HG03139 (cell line): Measurements from ENCODE around the gene CREG2.
"Not testable (repeated sequence)": the region's sequence is repeated elsewhere in the genome, so short reads cannot be mapped to it uniquely, and the experiment has no call there.

ENCODE experiments used
- ATAC-seq: cut with Tn5 transposase; IDR thresholded peaks from one replicate; pipeline ENCODE4 v1.9.1; 2021; ENCODE audit not compliant: unreplicated experiment

The CREG2 gene

DNA sequence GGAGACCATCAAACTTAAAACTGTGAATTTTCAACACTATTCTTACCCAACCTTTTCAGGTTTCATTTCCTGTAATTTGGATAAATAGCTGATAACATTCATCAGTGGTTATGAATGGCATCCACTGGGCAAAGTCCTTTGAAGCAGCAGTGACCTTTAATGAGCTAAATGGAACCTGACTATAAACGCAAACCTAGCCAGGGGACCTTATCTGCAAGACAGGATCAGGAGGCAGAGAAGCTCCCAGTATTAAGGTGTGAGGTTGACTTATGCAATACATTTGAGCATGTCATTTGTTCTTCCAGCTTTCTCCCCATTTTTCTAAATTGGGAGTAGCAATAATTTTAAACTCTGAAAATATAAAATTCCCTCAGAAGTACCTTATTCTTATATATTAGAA, 38.4 kb downstream of the CREG2 start:
- no peak for ATAC-seq

DNA sequence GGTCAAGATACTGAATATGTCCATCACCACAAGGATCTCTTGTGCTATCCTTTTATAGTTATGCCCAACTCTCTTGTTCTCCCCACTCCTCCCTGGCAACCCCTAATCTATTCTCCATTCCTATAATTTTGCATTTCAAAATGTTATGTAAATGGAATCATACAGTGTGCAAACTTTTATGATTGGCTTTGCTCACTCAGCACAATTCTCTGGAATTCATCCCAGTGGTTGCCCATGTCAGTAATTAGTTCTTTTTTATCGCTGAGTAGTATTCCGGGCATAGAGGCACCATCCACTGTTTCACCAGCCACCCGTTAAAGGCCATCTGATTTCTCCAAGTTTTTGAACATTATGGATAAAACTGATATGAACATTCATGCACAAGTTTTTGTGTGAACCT, 40.4 kb downstream of the CREG2 start:
- no peak for ATAC-seq

DNA sequence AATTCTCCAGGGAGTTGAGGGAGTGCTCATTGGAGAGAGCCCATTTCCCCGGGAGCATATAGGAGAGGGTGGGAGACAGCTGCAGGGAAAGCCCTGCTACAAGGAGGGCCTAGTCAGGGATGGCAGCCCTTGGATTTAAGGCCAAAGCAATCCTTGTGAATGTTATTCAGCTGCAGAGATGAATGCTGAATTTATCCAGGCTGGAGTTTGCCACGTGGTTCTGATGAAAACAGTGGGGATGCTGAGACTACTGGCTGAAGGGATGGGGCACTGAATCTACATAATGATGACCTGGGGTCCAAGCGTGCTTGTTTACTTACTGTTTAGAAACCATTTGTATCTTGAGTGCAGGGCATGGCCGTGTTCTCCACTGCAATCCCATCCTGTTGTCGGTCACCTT, 43.2 kb downstream of the CREG2 start:
- ATAC-seq = no peak

DNA sequence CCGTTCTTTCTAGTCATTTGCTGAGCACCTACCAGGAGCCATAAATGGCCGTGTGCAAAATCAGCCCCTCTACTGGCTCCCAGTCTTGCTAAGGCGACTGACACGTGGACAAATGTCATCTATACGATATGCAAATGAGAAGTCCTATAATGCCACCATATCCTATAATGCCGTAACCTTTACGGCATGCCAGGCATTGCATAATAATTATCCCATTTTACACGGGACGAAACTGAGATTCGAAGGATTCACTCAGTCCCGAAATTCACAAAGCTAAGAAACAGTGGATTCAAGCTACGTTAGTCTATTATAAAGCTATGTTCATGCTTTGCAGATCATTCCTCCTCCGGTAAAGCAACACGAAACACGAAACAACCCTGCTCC, 44.7 kb downstream of the CREG2 start:
- no peak for ATAC-seq

DNA sequence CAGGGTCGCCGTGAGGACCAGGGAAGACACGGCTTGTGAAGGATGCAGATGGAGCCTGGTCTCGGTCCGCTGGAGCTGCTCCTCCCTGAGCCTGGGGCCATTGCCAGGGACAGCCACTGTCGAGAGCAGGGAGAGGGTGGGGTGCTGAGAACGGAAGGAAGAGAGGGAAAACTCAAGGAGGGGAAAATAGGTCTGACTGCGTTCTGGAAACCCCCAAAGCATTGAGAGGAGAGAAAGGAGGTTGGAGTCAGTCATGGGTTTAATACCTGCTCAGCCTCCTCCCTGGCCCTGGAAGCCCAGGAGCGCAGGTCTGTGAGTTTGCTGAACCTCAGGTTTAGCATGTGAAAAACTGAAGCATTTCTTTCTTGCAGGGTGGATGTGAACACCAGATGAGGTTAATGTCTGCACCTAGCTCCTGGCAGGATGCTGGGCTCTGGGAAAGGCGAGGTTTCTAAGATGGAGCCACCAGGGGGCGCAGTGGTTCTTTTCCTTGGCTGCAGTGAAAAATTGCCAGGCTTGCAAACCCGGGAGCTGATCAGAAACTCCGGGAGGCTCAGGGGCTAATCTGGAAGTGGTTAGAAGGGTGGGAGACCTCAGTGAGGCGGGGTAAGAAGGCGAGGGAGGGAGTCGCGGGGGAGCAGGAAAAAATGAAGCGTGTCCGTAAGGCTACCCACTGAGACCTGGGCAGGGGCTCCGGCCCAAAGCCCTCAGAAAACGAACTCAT, 45.2 kb downstream of the CREG2 start:
- no peak for ATAC-seq

DNA sequence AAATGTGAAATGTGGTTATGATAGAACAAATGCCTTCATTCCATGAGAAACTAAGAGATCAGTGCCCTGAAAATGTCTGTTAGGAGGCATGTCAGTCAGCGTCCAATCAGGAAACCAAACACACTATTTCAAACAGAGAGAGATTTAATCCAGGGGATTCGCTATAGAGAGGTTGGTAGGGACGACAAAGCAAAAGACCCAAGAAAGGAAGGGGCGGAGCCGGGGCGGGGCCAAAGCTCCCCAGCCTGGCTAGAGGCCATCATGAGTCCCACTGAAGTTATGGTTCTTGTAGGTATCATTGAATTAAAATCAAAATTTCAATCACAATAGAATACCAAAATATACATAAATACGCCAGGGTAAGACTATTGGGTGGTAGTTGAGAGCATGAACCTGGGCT, 45.9 kb downstream of the CREG2 start:
- no peak for ATAC-seq

DNA sequence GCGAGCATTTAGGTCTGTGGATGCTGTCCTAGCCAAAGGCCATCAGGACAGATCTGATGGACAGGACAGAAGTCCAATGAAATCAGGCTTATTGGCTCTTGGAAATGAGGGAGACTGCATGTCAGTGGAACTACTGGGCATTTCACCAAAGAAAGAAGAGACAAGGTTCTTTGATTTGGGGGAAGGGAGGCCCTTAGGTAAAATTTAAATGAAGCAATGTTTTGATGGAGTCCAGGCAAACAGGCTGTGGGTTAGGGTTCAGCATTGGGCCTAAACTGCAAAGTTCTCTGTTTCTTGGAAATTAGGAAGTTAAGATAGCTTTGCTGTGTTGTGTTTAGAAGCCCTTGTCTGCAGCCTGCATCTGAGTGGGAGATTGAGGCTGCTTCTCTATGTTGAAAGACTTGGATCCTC, 47.2 kb downstream of the CREG2 start:
- ATAC-seq = no peak

DNA sequence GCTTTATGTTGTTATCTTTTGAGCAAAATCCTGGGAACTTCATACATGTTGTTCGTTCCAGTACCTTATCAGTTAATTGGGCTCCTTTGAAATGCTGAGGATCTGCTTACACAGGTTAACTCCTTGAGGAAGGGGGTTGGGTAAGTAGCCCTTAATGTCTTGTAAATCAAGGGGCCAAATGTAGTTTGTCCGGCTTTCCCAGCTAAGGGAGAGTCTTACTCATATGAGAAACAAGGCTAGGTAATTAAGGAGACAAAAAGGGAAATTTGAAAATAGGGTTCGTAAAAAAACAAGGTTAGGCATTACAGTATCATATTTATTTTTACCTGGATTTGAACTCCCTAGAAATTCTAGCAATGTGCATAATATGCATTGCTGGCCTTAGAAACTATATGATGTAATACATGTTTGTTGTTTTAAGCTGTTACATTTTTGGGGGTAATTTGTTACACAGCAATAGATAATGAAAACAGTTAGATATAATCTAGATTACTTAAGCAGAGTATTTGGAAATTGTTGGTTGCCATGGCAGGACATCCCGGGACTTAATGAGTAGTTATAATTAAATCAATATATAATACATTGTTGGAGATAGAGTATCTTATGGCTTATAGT, 47.9 kb downstream of the CREG2 start:
- ATAC-seq = no peak

DNA sequence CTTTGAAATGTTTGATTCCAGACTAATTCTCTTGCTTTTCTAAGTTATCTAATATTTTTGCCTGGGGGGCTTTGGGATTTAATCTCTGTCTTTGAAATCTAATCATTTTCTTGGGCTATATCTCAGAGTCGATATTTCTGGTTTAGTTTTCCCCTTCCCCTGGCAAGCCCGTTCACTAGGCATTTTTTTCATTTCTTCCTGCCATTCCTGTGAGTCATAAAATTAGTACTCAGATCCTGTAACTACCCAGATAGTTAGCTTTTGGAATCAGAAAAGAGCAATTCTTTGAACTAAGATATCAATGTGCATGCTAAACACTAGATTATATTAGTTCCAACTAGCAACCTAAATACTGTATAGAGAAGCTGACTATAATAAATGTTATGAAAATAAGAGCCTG, 49.4 kb downstream of the CREG2 start:
- no peak for ATAC-seq

DNA sequence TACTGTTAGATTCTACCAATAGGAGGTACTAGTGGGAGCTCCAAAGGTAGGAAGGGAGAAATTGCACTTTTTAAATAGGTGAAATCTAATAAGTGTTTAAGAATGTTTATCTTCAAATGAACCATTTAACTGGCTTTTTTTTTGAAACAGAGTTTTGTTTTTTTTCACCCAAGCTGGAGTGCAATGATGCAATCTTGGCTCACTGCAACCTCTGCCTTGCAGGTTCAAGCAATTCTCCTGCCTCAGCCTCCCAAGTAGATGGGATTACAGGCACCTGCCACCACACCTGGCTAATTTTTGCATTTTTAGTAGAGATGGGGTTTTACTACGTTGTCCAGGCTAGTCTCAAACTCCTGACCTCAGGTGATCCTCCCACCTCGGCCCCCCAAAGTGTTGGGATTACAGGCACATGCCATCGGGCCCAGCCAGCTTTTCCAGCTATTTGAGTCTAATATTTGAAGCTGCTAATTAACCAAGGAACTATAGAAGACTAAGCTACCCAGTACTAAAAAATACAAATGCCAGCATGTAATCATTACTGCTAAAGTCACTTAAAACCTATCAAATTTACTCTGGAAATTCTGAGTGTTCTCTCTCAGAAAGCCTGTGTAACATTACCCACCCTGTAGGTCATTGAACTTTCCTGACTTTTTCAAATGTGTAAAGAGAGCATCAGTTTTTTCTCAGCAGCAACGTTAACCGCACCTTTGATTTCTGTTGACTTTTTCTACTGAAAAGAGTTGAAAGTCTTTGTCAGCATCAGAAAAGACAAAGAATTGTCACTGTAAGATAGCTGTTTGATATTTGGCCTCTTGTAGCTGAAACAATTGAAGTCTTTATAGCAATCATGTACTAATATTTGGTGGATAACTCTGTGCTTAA, 54.2 kb downstream of the CREG2 start:
- no peak for ATAC-seq

DNA sequence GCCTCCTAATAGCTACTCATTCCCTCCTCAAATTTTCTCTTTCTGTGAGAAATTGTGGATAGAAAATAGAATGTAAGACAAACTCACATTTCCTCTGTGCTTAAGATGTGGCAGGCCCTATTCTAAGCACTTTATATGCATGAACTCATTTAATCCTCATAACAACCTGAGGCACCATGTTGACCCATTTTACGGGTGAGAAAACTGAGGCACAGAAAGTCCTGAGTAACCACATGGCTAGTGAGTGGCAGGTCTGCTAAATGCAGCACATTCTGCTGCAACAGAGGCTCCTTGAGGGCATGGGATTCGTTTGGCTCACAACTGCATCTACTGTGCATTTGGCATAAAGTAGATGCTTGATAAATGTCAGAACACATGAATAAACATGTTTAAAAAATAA, 56.1 kb downstream of the CREG2 start:
- no peak for ATAC-seq

DNA sequence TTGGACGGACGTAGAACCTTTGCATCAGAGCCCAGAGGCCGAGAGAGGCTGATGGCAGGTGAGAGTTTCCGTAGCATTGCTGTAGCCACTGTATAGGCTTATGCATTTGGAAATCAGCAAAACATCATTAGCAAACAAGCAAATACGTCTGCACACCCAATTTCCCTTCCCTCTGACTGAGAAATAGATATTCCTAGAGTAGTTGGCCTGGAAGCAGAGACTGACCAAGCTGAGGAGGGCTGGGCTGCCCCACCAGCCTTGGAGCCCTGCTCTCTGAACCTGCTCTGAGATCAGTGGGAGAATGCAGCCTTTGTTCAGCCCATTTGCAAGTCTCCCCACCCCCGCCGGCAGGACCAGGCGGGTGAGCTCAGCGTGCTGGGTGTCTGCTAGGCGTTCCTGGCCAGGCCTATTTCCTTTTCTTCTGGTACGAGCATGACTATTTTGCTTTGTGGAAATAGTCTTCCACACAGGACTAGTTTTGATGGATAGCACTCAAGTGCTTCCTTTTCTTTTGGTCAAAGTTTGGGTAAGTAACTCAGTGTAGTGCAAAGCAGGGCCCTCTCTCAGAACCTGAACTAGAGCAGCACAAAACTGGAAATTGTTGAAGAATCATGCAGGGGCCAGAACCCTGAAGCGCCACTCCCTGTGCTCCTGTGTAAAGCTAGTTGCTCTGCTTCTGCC, 56.9 kb downstream of the CREG2 start:
- no peak for ATAC-seq

DNA sequence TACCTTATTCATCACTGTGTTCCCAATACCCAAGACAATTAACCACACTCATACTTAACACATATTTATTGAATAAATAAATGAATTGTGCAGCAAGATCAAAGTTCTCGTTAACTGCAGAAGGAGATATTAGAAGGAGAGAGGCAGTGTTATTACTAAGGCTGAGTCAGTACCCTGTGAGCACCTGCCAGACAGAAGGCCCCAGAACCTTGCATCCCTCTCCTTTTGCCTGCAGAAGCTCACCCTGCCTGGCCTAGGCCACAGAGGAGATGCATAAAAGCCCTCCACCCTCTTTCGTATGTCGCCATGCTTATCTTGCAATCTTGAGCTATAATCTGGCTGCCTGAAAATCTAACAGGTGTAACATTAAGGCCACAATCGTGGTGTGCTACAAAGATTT, 58.3 kb downstream of the CREG2 start:
- no peak for ATAC-seq

DNA sequence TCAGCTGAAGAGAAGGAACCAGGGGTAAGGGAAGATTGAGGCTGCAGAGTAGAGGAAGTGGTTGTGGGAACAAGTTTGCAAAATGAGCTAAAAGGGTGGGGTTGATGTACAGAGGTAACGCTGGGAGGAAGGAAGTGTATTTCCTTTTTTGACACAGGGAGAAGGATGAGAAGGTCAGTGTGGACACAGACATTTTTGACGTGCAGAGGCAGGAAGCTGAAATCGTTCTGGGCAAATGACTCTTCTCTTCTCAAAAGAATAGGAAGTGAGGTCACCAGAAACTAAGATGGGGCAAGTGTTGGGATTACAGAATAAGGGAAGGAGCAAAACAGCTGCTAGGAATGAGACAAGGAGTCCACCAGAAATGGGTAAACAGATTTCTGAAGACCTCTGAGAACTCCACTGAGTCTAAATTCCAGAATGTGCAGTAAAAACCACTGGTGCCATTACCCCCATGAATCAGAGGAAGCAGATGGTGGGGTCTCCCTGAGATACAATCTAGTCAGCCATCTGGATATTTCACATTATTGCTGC, 58.8 kb downstream of the CREG2 start:
- ATAC-seq = peak; percentile 77

DNA sequence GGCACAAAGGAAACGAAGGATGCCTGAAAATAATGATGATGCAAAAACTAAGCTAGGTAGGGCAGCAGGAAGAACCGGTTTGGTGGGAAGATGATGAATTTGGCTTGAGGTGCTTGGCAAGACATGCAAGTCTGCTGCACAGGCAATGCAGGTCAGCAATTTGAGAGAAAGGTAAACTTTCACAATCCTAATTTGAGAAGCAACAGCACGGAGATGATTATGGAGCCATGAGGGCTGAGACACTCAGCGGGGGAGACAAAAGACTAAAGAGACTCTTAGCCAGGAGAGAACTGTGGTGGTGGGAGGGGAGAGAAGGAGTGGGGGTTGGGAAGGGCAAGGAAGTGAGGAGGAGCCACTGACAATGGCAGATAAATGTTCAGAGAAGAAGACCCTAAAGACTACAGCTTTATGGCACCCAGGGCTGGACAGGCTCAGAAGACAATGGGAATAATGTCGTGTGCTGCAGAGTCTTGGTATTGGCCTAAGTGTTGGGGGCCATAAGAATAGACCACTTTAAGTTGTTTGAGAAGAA, 59.4 kb downstream of the CREG2 start:
- peak; percentile 15 for ATAC-seq

DNA sequence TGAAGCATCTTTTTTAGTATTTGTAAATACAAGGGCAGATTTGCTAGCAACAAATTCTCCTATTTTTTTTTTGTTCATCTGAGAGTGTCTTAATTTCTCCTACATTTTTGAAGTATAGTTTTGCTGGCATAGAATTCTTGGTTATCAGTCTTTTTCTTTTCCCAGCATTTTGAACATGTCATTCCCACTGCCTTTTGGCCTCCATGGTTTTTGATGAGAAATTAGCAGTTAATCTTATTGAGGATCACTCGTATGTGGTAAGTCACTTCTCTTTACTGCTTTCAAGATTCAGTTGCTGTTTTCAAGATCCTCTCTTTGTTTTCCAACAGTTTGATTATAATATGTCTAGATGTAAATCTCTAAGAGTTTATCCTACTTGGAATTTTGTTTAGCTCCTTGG, 61.9 kb downstream of the CREG2 start:
- ATAC-seq = no peak

DNA sequence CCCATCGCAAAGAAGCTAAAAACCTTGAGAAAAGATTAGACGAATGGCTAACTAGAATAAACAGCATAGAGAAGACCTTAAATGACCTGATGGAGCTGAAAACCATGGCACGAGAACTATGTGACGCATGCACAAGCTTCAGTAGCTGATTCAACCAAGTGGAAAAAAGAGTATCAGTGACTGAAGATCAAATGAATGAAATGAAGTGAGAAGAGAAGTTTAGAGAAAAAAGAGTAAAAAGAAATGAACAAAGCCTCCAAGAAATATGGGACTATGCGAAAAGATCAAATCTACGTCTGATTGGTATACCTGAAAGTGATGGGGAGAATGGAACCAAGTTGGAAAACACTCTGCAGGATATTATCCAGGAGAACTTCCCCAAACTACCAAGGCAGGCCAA, 70.7 kb downstream of the CREG2 start:
- not testable (repeated sequence) for ATAC-seq

DNA sequence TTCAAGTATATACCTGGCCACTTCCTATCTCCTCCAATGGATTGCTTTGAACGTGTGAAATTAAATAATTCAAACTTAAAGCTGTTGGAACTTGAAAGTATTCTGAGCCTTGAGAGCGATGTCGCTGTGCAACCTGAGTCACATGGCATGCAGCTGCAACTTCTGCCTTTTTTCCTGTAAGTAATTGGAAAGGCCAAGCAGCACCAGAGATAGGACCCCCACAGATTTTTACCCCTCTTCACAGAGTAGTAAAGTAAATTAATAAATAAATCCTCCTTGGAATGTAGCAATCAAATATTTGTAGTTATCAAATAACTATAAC, 75.6 kb downstream of the CREG2 start:
- ATAC-seq = no peak

DNA sequence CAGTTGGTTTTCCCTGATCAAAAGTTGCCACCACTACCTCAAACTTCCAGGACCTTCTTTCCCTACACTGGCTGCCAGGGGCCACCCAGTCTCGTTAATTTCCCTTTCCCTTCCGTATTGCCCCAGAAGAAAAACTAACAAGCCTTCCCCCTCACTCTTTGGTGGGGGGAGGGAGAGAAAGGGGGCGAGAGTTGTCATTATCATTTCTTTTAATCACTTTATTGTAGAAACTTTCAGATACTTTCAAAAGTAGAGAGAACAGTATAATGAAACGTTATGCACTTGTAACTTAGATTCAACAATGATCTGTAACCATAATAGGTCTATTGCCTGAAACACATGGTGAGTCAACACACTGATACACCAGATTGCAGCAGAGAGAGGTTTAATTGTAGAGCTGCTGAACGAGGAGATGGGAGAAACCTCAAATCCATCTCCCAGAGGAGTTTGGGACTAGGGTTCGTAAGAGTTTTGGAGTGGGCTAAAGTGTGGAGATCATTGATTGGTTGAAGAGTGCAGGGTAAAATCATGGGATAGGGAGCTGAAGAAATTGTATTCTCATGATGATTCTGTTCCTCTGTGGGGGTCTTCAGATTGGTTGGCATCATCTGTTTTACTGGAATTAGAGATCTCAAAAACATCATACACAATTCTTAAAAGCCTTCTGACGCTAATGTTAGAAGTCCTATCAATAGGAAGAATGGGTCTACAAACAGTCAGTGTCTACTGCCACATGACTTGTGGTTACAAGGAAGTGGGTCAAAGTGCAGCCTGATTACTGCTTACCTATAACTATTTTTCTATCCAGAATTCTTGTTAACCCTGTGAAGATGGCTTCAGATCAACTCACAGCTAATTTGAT, 76.2 kb downstream of the CREG2 start:
- no peak for ATAC-seq
